BE2C (cell line): ENCODE measurements around the gene ACKR3.

Experiments used
- DNase-seq: peaks from one replicate; pipeline ENCODE4 v3.0.0-alpha.2; 2020
- H3K27me3 ChIP-seq: fragments of 250-450 bp; sonication (Bioruptor Pico); 2 replicates; pipeline ENCODE4 v1.5.1; 2020; ENCODE audit warnings: mild to moderate bottlenecking
- H3K36me3 ChIP-seq: fragments of 250-450 bp; sonication (Bioruptor Pico); 2 replicates; pipeline ENCODE4 v1.5.1; 2020; ENCODE audit warnings: mild to moderate bottlenecking
- H3K4me1 ChIP-seq: fragments of 250-450 bp; sonication (Bioruptor Pico); 2 replicates; pipeline ENCODE4 v1.5.1; 2020
- H3K4me3 ChIP-seq: 2 replicates; pipeline ENCODE4 v1.5.1; 2011; ENCODE audit warnings: low read depth, low read length
- H3K9me3 ChIP-seq: fragments of 250-450 bp; sonication (Bioruptor Pico); 2 replicates; pipeline ENCODE4 v1.5.1; 2020
- TF ChIP-seq, protein P1 (sequence below): IDR thresholded peaks from 2 replicates; pipeline ENCODE4 v1.5.1; 2012; ENCODE audit warnings: mild to moderate bottlenecking, low read depth, low read length

Gene ACKR3

DNA sequence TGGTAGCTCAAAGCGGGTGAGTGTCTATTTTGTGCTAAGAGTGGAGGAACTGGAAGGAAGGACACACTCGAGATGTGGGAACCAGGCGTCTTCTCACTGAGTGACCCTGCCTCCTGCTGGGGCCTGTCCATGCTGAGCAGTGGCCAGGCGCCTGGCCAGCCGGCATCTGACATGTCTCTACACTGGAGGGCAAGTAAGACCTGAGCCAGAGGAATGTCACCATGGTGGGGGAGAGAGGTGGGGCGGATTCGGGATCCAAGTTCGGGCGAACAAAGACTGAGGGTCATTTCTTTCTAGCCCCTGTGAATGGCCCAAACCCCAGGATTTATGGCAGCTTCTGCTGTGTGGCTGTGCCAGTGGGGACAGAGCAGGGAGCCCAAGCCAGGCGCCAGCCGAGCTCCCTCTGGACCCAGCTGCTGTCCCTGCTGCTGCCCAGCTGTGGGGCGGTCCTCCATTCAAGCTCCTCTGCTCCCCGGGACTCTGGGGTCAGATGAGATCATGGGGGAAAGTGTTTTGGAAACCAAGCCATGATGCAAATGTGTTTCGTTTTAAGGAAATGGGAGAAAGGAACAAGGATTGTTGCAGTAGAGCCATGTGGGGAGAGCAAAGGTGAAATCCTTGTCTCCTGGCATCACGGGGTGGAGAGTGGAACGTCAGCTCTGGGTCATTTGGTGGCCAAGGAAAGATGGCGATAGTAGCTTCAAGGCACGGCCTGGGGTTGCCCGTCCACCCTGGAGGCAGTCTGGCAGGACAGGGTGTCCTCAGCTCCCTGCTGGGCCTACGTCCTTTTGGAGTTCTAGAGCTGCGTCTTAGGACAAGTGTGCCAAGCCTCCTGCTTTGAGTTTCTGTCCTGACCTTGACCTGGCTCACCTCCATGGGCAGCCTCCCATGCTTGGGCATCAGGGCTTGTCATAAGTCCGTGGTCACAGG, 8.1 kb downstream of the ACKR3 start:
- TF ChIP-seq, protein P1, sequence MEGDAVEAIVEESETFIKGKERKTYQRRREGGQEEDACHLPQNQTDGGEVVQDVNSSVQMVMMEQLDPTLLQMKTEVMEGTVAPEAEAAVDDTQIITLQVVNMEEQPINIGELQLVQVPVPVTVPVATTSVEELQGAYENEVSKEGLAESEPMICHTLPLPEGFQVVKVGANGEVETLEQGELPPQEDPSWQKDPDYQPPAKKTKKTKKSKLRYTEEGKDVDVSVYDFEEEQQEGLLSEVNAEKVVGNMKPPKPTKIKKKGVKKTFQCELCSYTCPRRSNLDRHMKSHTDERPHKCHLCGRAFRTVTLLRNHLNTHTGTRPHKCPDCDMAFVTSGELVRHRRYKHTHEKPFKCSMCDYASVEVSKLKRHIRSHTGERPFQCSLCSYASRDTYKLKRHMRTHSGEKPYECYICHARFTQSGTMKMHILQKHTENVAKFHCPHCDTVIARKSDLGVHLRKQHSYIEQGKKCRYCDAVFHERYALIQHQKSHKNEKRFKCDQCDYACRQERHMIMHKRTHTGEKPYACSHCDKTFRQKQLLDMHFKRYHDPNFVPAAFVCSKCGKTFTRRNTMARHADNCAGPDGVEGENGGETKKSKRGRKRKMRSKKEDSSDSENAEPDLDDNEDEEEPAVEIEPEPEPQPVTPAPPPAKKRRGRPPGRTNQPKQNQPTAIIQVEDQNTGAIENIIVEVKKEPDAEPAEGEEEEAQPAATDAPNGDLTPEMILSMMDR = no peak
- Histone ChIP-seq H3K4me1 (no peaks in the 10 kb centered on the region), H3K9me3 (no peaks in the 10 kb centered on the region), H3K27me3 (peaks cover 12% of the 10 kb centered on the region), H3K4me3 (no peak overlapping the region), H3K36me3 (no peaks in the 10 kb centered on the region)
- DNase-seq = no peak

DNA sequence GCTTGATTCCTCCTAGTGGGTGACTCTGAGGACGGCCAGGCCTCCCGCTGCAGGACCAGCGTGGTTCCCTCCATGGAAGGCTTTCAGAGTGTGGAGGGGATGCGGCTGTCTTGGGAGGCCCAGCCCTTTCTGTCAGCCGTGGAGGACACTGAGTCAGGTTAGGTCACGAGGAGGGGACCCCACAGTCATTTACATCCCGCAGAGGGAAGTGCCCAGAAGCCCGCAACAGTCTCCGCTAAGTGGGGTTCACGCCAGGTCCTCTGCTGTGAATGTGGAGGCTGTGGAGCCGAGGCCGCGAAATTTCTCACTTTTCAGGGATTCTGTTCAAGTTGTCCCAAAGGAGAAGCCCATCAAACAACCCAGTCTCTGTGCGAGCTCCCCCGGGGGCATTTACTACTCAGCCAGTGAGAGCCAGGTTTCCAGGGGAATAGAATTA, 8.8 kb downstream of the ACKR3 start:
- Histone ChIP-seq H3K27me3 (peaks cover 5% of the 10 kb centered on the region), H3K4me1 (no peaks in the 10 kb centered on the region), H3K36me3 (no peaks in the 10 kb centered on the region), H3K4me3 (no peak overlapping the region), H3K9me3 (no peaks in the 10 kb centered on the region)
- TF ChIP-seq, protein P1 = no peak
- no peak for DNase-seq

DNA sequence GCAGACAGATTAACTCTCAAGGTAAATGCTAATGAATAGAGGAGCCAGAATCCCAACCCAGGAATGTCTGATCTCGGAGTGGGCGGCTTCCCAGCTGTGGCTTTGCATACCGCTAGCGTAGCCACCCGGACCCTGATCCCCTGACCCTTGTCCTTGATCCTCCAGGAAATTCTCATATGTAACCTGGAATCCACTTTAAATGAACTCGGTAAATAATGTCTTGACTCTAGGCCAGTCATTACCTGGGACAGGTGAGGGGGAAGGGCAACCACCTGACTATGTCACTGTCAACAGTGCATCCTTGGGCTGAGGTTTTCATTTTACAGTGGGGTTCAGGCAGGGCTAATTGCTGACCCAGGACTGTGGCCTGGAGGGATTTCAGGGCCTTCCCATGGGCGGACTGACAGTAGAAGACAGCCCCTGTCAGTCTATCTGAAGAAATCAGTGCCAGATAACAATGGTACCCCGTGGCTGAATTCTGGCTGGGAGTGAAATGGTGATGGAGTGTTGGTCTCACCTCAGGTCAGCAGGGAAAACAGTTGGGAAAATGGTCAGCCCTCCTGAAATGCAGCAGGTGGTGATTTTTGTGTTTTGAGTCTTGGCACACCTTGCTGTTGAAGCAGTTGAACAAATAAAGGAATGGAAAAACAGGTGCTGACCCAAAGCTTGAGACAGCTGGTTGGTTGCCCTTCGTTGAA, 9.6 kb downstream of the ACKR3 start:
- Histone ChIP-seq H3K27me3 (no peaks in the 10 kb centered on the region; the same call in 1 of the 2 replicates), H3K4me3 (no peak overlapping the region), H3K9me3 (no peaks in the 10 kb centered on the region), H3K4me1 (no peaks in the 10 kb centered on the region), H3K36me3 (no peaks in the 10 kb centered on the region)
- TF ChIP-seq, protein P1 = no peak
- DNase-seq = no peak

DNA sequence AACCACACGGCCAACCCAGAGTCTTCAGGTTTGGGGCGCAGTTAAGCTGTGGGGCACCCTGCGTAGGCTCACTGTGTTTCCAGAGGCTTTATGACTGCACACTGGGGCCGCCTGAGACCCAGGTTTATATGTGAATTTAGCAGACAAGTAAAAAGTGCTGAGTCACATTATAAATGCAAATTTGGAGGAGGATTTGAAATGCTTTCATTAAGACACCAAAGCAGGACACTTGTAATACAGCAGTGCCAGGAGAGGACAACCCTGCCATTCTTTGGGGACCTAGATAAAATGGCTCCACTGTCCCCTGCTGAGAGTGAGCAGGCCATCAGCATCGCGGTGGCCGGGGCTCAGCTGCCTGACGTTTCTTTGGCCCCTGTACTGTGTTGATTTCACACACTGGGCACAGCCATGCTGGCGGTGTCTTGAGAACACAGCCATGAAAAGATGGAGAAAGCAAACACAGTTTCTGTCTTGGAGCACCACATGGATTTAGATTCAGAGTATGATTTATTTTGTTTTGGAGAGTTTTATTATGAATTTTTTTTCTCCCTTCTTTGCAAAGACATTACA, 10.2 kb downstream of the ACKR3 start:
- Histone ChIP-seq H3K9me3 (no peaks in the 10 kb centered on the region), H3K4me3 (no peak overlapping the region), H3K36me3 (no peaks in the 10 kb centered on the region), H3K4me1 (no peaks in the 10 kb centered on the region), H3K27me3 (no peaks in the 10 kb centered on the region; the same call in 1 of the 2 replicates)
- no peak for DNase-seq
- TF ChIP-seq, protein P1 = no peak

DNA sequence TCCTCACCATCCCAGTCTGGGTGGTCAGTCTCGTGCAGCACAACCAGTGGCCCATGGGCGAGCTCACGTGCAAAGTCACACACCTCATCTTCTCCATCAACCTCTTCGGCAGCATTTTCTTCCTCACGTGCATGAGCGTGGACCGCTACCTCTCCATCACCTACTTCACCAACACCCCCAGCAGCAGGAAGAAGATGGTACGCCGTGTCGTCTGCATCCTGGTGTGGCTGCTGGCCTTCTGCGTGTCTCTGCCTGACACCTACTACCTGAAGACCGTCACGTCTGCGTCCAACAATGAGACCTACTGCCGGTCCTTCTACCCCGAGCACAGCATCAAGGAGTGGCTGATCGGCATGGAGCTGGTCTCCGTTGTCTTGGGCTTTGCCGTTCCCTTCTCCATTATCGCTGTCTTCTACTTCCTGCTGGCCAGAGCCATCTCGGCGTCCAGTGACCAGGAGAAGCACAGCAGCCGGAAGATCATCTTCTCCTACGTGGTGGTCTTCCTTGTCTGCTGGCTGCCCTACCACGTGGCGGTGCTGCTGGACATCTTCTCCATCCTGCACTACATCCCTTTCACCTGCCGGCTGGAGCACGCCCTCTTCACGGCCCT, 11.2 kb downstream of the ACKR3 start:
- no peak overlapping the region for H3K4me3 ChIP-seq

More for the DNA sequence above, 11.2 kb downstream of the ACKR3 start:
- Histone ChIP-seq H3K27me3 (peaks cover 3% of the 10 kb centered on the region; the same call in 1 of the 2 replicates), H3K4me1 (no peaks in the 10 kb centered on the region), H3K9me3 (no peaks in the 10 kb centered on the region), H3K36me3 (no peaks in the 10 kb centered on the region)
- DNase-seq = no peak
- TF ChIP-seq, protein P1 = no peak
